GM08714 (cell line): ENCODE data around the gene UFD1.
A peak's percentile ranks its signal among the peaks of the same experiment; 100 is the strongest.
"Not testable (repeated sequence)": the region's sequence is repeated elsewhere in the genome, so short reads cannot be mapped to it uniquely, and the experiment has no call there.

Source experiments
- H3K4me3 ChIP-seq: fragments of 200-500 bp; sonication (Bioruptor generic); 2 replicates; pipeline ENCODE4 v1.5.1; 2014; ENCODE audit warnings: mild to moderate bottlenecking, low read length, inconsistent platforms
- ZNF274 ChIP-seq: IDR thresholded peaks from 2 replicates; pipeline ENCODE4 v1.6.1; 2012; ENCODE audit warnings: mild to moderate bottlenecking, low read depth, low read length

The UFD1 gene

GRCh38 chr22:19443544-19444211 is 35.3 kb downstream of the UFD1 start:
- TF ChIP-seq ZNF274: no peak
- no peak overlapping the region for H3K4me3 ChIP-seq

GRCh38 chr22:19442166-19442565 is 36.8 kb downstream of the UFD1 start:
- no peak overlapping the region for H3K4me3 ChIP-seq
- TF ChIP-seq ZNF274: no peak

- TF ChIP-seq ZNF274: no peak
- no peak overlapping the region for H3K4me3 ChIP-seq
Observed at GRCh38 chr22:19440411-19441195, 38.4 kb downstream of the UFD1 start.

GRCh38 chr22:19438298-19438697 is 40.7 kb downstream of the UFD1 start:
- no peak for TF ChIP-seq ZNF274
- no peak overlapping the region for H3K4me3 ChIP-seq

GRCh38 chr22:19436444-19437161 is 42.4 kb downstream of the UFD1 start:
- H3K4me3 ChIP-seq: not testable (repeated sequence)

- no peak overlapping the region for H3K4me3 ChIP-seq
- TF ChIP-seq ZNF274: no peak
Observed at GRCh38 chr22:19434829-19435580, 44.0 kb downstream of the UFD1 start.

- TF ChIP-seq ZNF274: no peak
- H3K4me3 ChIP-seq: no peak overlapping the region
Observed at GRCh38 chr22:19434401-19434800, 44.6 kb downstream of the UFD1 start.

GRCh38 chr22:19432133-19432851 is 46.7 kb downstream of the UFD1 start, which contains the start of gene MRPL40:
Gene MRPL40, plus strand, starts transcription at chr22:19432545. Its CDS starts 10 bp downstream, at chr22:19432555.
- no peak for TF ChIP-seq ZNF274
- H3K4me3 ChIP-seq: peak within 1 kb of the TSS; percentile 96

GRCh38 chr22:19431649-19432132 is 47.3 kb downstream of the UFD1 start, which contains the start of gene HIRA:
Gene HIRA, minus strand, starts transcription at chr22:19431733. Its CDS starts 257 bp downstream, at chr22:19431476.
- no peak for TF ChIP-seq ZNF274
- H3K4me3 ChIP-seq: peak within 1 kb of the TSS; percentile 96

- TF ChIP-seq ZNF274: no peak
- H3K4me3 ChIP-seq: peak overlapping the region; percentile 91
Observed at GRCh38 chr22:19430890-19431541, 48.0 kb downstream of the UFD1 start.

- TF ChIP-seq ZNF274: no peak
- H3K4me3 ChIP-seq: peak overlapping the region; percentile 91
Observed at GRCh38 chr22:19429950-19430889, 48.8 kb downstream of the UFD1 start.

GRCh38 chr22:19424186-19424500 is 54.9 kb downstream of the UFD1 start:
- no peak overlapping the region for H3K4me3 ChIP-seq
- TF ChIP-seq ZNF274: no peak
